BE2C (cell line): ENCODE results near the gene PRKCH.

ENCODE experiments used
- DNase-seq: peaks from one replicate; pipeline ENCODE4 v3.0.0-alpha.2; 2020
- H3K27me3 ChIP-seq: fragments of 250-450 bp; sonication (Bioruptor Pico); 2 replicates; pipeline ENCODE4 v1.5.1; 2020; ENCODE audit warnings: mild to moderate bottlenecking
- H3K36me3 ChIP-seq: fragments of 250-450 bp; sonication (Bioruptor Pico); 2 replicates; pipeline ENCODE4 v1.5.1; 2020; ENCODE audit warnings: mild to moderate bottlenecking
- H3K4me1 ChIP-seq: fragments of 250-450 bp; sonication (Bioruptor Pico); 2 replicates; pipeline ENCODE4 v1.5.1; 2020
- H3K4me3 ChIP-seq: 2 replicates; pipeline ENCODE4 v1.5.1; 2011; ENCODE audit warnings: low read depth, low read length
- H3K9me3 ChIP-seq: fragments of 250-450 bp; sonication (Bioruptor Pico); 2 replicates; pipeline ENCODE4 v1.5.1; 2020
- CTCF ChIP-seq: IDR thresholded peaks from 2 replicates; pipeline ENCODE4 v1.5.1; 2012; ENCODE audit warnings: mild to moderate bottlenecking, low read depth, low read length

The PRKCH gene

GRCh38 chr14:61281186-61281947, 40.0 kb upstream of the PRKCH start, which contains the start of gene TMEM30B:
TSS of gene TMEM30B (minus strand) at chr14:61281338. CDS start at chr14:61281147, 191 bp downstream.
- DNase-seq: no peak
- Histone ChIP-seq H3K27me3 (peaks cover 35% of the 10 kb centered on the region), H3K9me3 (no peaks in the 10 kb centered on the region), H3K4me1 (no peaks in the 10 kb centered on the region), H3K36me3 (no peaks in the 10 kb centered on the region), H3K4me3 (no peak within 1 kb of the TSS)
- no peak for TF ChIP-seq CTCF

GRCh38 chr14:61281948-61282275, 39.5 kb upstream of the PRKCH start:
- Histone ChIP-seq H3K9me3 (no peaks in the 10 kb centered on the region), H3K4me1 (no peaks in the 10 kb centered on the region), H3K4me3 (no peak overlapping the region), H3K27me3 (peaks cover 35% of the 10 kb centered on the region), H3K36me3 (no peaks in the 10 kb centered on the region)
- no peak for TF ChIP-seq CTCF
- DNase-seq: no peak

- H3K4me3 ChIP-seq: no peak overlapping the region
- H3K9me3 ChIP-seq: no peaks in the 10 kb centered on the region
- no peaks in the 10 kb centered on the region for H3K36me3 ChIP-seq
- H3K4me1 ChIP-seq: no peaks in the 10 kb centered on the region
- no peak for DNase-seq
- TF ChIP-seq CTCF: no peak
- peaks cover 29% of the 10 kb centered on the region for H3K27me3 ChIP-seq
Observed at GRCh38 chr14:61282746-61283145, 38.6 kb upstream of the PRKCH start.

GRCh38 chr14:61284001-61284400, 37.4 kb upstream of the PRKCH start:
- H3K36me3 ChIP-seq: no peaks in the 10 kb centered on the region
- TF ChIP-seq CTCF: no peak
- no peak overlapping the region for H3K4me3 ChIP-seq
- DNase-seq: no peak
- H3K27me3 ChIP-seq: peaks cover 18% of the 10 kb centered on the region
- H3K4me1 ChIP-seq: no peaks in the 10 kb centered on the region
- H3K9me3 ChIP-seq: no peaks in the 10 kb centered on the region

GRCh38 chr14:61285364-61285763, 36.0 kb upstream of the PRKCH start:
- Histone ChIP-seq H3K4me1 (no peaks in the 10 kb centered on the region), H3K9me3 (no peaks in the 10 kb centered on the region), H3K4me3 (no peak overlapping the region), H3K27me3 (peaks cover 12% of the 10 kb centered on the region), H3K36me3 (no peaks in the 10 kb centered on the region)
- DNase-seq: no peak
- no peak for TF ChIP-seq CTCF

- H3K4me3 ChIP-seq: no peak overlapping the region
- no peak for TF ChIP-seq CTCF
- no peak for DNase-seq
- no peaks in the 10 kb centered on the region for H3K36me3 ChIP-seq
- H3K27me3 ChIP-seq: peaks cover 12% of the 10 kb centered on the region
- no peaks in the 10 kb centered on the region for H3K4me1 ChIP-seq
- no peaks in the 10 kb centered on the region for H3K9me3 ChIP-seq
Observed at GRCh38 chr14:61287196-61287595, 34.2 kb upstream of the PRKCH start.
